Heart right ventricle (tissue), 16 donors: ENCODE results near the gene TMEM198. TPM values are rescaled to one million over a fixed set of nuclear protein-coding genes. Genes with fewer than 3 reads are reported as not detected.

Experiments used
- ATAC-seq, 8 donors: fragments of 200-7000 bp; cut with Tn5 transposase; one replicate each; pipeline ENCODE4 v1.9.1; 2020; ENCODE audit warnings: mild to moderate bottlenecking in 8 of 8, moderate library complexity in 8 of 8, moderate number of reproducible peaks in 1 of 8
- DNase-seq, 2 donors: peaks; one replicate each; pipeline ENCODE4 v3.0.0-alpha.2; 2020
- H3K27ac ChIP-seq, 10 donors: fragments of 200-600 bp; sonication (generic) in 2 of 10; one replicate each; pipeline versions ENCODE4 v1.5.0 to v1.8.0; 2020 to 2022; ENCODE audit warnings: mild to moderate bottlenecking in 3 of 10
- H3K27me3 ChIP-seq, 7 donors: fragments of 200-600 bp; one replicate each; pipeline ENCODE4 v1.8.0; 2021 to 2022; ENCODE audit warnings: mild to moderate bottlenecking in 2 of 7
- H3K36me3 ChIP-seq, 9 donors: fragments of 200-600 bp; sonication (generic) in 1 of 9; one replicate each; pipeline versions ENCODE4 v1.5.0 to v1.8.0; 2020 to 2022; ENCODE audit warnings: mild to moderate bottlenecking in 2 of 9
- H3K4me1 ChIP-seq, 9 donors: fragments of 200-600 bp; sonication (generic) in 1 of 9; one replicate each; pipeline versions ENCODE4 v1.5.0 to v1.8.0; 2020 to 2022; ENCODE audit warnings: mild to moderate bottlenecking in 4 of 9
- H3K4me3 ChIP-seq, 10 donors: fragments of 200-600 bp; sonication (generic) in 2 of 10; one replicate each; pipeline versions ENCODE4 v1.5.0 to v1.8.0; 2020 to 2022; ENCODE audit warnings: mild to moderate bottlenecking in 7 of 10, moderate library complexity in 2 of 10
- H3K9me3 ChIP-seq, 11 donors: fragments of 200-600 bp in 10 of 11; sonication (generic) in 2 of 11; one replicate each; pipeline versions ENCODE4 v1.5.0 to v1.8.0; 2013 to 2022; ENCODE audit warnings: mild to moderate bottlenecking in 2 of 11, control low read depth in 1 of 11, moderate library complexity in 1 of 11
- CTCF ChIP-seq, 9 donors: fragments of 200-600 bp; sonication (generic) in 2 of 9; IDR thresholded peaks; one replicate each; pipeline versions ENCODE4 v1.5.0 to v1.8.0; 2021 to 2022; ENCODE audit warnings: antibody characterized with exemption in 9 of 9, mild to moderate bottlenecking in 5 of 9, moderate library complexity in 1 of 9
- WGBS, 2 donors: extraction: QIAGEN DNeasy Blood & Tissue Kit; methylation state at CpG; one replicate each; pipeline ENCODE4 v1.1.7; 2013; ENCODE audit warnings: inconsistent platforms in 1 of 2; 5-methylcytosine and 5-hydroxymethylcytosine counted together
- intact Hi-C, 10 donors: fragments of 100-400 bp; cut with DNase I; formaldehyde crosslinking; loops; one replicate each; pipeline versions ENCODE4 v1.11.1 to v1.14.2; 2022
- polyA plus RNA-seq, 2 donors: library from polyadenylated mRNA; stranded (reverse); fragments of 200-250 nt; gene quantifications; one replicate each; pipeline ENCODE4 v1.2.3, GENCODE V29; 2013
- total RNA-seq, 10 donors: library from RNA; stranded (reverse); fragmentation: NEBNext Ultra II Directional in 3 of 10; extraction: Animal tissue kit (Norgen Biotek cat#: 25700) in 3 of 10; gene quantifications; one replicate each; pipeline versions ENCODE4 v1.2.1 to v1.2.4, GENCODE V29; 2021 to 2023
- donor health status: Arrhythmogenic right ventricular cardiomyopathy.
- donor health status: ischemic (EF 13 %, LVEDD 7.1; RV severe dilation, severe dysfunction).
- donor health status: healthy with polysubstance abuse.
- donor health status: DM: no; HTN: yes; CAD: no.
- donor health status: DM: no; HTN: no; CAD: no.
- donor health status: ischemic (EF 25% LVEDD 6.9; RV normal size, moderate dysfunction).
- donor health status: ischemic (EF 25% LVEDD 5.7; RV mildly dilated, moderate dysfunction).
- donor health status: healthy.
- donor health status: DM: yes; HTN: yes; CAD: no.
- donor health status: Ischemic cardiomyopathy.
- donor health status: ischemic (EF 35%, LVEDD 5.7; RV mildly dilated, moderate dysfunction).
- donor health status: nonischemic (EF 11% LVEDD 7.7; RV severe dilation, severe dysfunction).
- donor health status: DM: yes; HTN: yes; CAD: no.
- donor health status: PGD.
- donor health status: ischemic (EF 29% LVEDD 5.4; RV normal size, mild dysfunction).
- donor health status: nonischemic (EF 23%, LVEDD 6.1; RV moderate dilation, normal function).

TMEM198 gene
- total and polyA plus RNA-seq, 12 donors: 0.59 to 10.7 (median 1.9) TPM

DNA sequence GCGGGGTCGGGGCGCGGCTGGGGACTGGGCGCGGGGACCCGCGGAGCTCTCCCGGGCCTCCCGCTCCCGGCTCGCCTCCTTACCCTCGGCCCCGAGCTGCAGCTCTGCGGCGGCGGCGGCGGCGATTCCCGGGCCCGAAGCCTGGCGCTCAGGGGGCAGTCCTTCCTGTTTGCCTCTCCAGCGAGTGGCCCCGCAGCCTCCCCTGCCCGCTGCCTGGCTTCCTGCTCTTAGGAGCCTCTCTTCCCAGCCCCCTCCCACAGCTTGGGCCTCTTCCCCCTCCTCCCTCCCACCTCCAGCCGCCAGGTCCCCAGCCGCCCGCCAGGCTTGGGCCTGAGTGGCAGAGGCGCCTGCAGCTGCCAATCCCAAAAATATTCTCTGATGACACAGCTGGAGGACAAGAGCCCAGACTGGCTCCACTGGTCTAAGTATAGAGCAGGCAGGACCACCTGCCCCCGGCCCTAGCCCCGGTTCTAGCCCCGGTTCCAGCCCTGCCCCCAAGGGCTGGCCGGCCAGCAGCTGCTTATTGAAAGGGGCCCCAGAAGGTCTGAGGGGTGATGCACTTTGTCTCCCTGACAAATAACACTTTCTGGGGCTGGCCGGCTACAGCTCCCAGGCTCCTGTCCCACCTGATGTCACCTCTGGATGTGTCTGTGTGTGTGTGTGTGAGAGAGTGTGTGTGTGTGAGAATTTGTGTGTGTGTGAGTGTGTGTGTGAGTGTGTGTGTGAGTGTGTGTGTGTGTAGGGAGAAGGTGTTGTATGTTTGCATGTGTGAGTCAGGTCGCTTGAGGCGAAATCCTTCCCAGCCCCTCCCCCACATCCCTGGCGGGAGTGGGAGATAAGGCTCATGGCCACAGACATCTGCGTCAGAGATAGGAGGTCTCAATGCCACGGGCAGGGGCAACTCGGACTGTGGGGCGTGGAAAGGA lies 27.7 kb downstream of the TMEM198 start, which contains the start of gene OBSL1:
Gene OBSL1 (minus strand): TSS at position 229 of the 926 bp plus-strand sequence. CDS start 307 bp downstream, outside the sequence.
- ATAC-seq (peak; percentile 77 to 90 (median 85)), DNase-seq (peak; percentile 80 to 84)
- Histone ChIP-seq H3K4me1 (peaks cover 2 to 43% (median 13%) of the 10 kb centered on the region in 9 donors), H3K36me3 (peaks cover 0 to 24% (median 3%) of the 10 kb centered on the region in 9 donors), H3K27me3 (peaks cover 0 to 40% (median 0%) of the 10 kb centered on the region in 7 donors), H3K4me3 (peak within 1 kb of the TSS; percentile 9 to 95 (median 70)), H3K27ac (peak within 1 kb of the TSS; percentile 65 to 95 (median 88)), H3K9me3 (no peaks in the 10 kb centered on the region)
- WGBS, 2 donors: 5 to 7% methylated on average over 19 to 42 of the region's 42 CpGs
- no peak for TF ChIP-seq CTCF (IDR thresholded peaks at IDR 0.05)
- intact Hi-C loops: loop anchor here in 5 of 10 donors (1.0 to 5.0 kb wide), 7 partner anchors 25 to 71 kb away; partner anchors contain the start of genes CHPF (in 2 of the 5), SLC4A3 (in 1 of the 5) and STK11IP (in 1 of the 5)

DNA sequence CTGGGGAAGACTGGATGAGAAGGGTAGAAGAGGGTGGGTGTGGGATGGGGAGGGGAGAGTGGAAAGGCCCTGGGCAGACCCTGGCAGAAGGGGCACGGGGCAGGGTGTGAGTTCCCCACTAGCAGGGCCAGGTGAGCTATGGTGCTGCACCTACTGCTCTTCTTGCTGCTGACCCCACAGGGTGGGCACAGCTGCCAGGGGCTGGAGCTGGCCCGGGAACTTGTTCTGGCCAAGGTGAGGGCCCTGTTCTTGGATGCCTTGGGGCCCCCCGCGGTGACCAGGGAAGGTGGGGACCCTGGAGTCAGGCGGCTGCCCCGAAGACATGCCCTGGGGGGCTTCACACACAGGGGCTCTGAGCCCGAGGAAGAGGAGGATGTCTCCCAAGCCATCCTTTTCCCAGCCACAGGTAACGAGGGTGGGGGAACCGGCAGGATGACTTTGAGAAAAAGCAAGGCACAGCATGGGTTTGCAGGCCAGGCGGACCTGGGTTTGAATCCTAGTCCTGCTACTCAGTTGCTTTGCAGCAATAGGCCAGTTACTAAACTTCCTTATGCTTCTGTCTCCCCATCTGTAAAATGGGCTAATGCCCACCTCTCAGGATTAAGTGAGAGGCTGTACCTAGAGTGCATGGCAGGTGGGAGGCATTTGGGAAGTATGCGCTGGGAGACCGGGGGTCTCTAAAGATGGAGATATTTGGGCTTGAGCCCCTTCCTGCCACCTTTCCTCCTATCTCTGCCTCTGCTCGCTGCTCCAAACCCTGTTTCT lies 28.6 kb downstream of the TMEM198 start, which contains the start of gene INHA:
Gene INHA (plus strand): TSS at position 74 of the 765 bp plus-strand sequence. CDS start 65 bp downstream, at position 139.
- Histone ChIP-seq H3K4me1 (peaks cover 2 to 49% (median 13%) of the 10 kb centered on the region in 9 donors), H3K9me3 (no peaks in the 10 kb centered on the region), H3K36me3 (peaks cover 0 to 16% (median 0%) of the 10 kb centered on the region in 9 donors), H3K27ac (peak within 1 kb of the TSS; percentile 65 to 95 (median 88)), H3K27me3 (peaks cover 0 to 46% (median 0%) of the 10 kb centered on the region in 7 donors), H3K4me3 (peak within 1 kb of the TSS in 9 of 10 donors; percentile 64 to 95 (median 70))
- intact Hi-C loops: loop anchor here in 2 of 10 donors (5.0 kb wide), 3 partner anchors 50 to 70 kb away; partner anchors contain the start of gene SLC4A3 (in 1 of the 2)
- no peak for TF ChIP-seq CTCF (IDR thresholded peaks at IDR 0.05)
- ATAC-seq (peak in 2 of 8 donors; percentile 2 to 3), DNase-seq (peak in 1 of 2 donors; percentile 13)
- 82 to 86% methylated on average over 13 of the region's 13 CpGs for WGBS, 2 donors

GRCh38 chr2:219573166-219573565 lies 29.3 kb downstream of the TMEM198 start:
- peak overlapping the region in 1 of 10 donors; percentile 95 for H3K27ac ChIP-seq
- H3K4me3 ChIP-seq: no peak overlapping the region
- H3K4me1 ChIP-seq: peaks cover 2 to 46% (median 13%) of the 10 kb centered on the region in 9 donors
- no peak for ATAC-seq
- H3K36me3 ChIP-seq: peaks cover 0 to 10% (median 0%) of the 10 kb centered on the region in 9 donors
- WGBS, 2 donors: 69 to 76% methylated on average over 5 of the region's 5 CpGs
- peaks cover 0 to 46% (median 3%) of the 10 kb centered on the region in 7 donors for H3K27me3 ChIP-seq
- intact Hi-C loops: loop anchor here in 2 of 10 donors (5.0 kb wide), 3 partner anchors 49 to 69 kb away; partner anchors contain the start of gene SLC4A3 (in 1 of the 2)
- no peak for DNase-seq
- no peak for TF ChIP-seq CTCF (IDR thresholded peaks at IDR 0.05)
- no peaks in the 10 kb centered on the region for H3K9me3 ChIP-seq
